ENCODE data around the gene GALNT17.

Gene GALNT17

DNA sequence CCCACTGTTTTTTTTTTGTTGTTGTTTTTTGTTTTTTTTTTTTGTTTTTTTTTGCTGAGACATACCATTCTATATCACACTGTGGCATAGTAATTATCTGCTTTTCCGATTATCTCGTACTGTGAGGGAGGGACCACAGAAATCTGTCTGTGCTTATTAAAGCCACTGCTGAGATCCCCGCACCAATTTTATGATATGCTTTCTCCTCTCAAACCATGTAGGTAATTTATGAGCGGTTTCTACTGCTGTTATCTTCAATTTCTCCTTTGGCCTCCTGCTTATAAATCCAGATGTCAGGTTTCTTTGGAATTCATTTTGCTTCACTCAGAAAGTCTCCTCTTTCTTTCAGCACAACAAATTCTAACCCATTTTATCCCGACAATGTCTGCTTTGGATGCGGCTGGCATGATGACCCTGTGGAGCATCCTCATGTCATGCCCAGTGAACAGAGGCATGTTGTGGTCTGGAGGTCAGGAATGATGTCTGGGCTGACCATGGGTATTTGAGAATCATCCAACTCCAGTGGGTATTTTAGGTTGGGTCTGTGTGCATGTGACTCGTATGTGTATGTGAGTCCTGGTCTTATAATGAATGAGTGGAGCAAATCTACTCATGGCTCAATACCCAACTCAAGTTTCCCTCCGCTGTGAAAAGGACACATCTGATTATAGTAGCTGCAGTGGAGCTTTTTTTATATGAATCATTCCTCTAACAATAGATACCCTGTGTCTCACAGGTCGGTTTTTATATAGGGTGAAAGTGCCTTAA is 213.4 kb downstream of the GALNT17 start:
- H3K4me3 ChIP-seq (ENCODE audit: control insufficient read depth, low read depth, low read length), result no peak overlapping the region
- TF ChIP-seq, protein P1, sequence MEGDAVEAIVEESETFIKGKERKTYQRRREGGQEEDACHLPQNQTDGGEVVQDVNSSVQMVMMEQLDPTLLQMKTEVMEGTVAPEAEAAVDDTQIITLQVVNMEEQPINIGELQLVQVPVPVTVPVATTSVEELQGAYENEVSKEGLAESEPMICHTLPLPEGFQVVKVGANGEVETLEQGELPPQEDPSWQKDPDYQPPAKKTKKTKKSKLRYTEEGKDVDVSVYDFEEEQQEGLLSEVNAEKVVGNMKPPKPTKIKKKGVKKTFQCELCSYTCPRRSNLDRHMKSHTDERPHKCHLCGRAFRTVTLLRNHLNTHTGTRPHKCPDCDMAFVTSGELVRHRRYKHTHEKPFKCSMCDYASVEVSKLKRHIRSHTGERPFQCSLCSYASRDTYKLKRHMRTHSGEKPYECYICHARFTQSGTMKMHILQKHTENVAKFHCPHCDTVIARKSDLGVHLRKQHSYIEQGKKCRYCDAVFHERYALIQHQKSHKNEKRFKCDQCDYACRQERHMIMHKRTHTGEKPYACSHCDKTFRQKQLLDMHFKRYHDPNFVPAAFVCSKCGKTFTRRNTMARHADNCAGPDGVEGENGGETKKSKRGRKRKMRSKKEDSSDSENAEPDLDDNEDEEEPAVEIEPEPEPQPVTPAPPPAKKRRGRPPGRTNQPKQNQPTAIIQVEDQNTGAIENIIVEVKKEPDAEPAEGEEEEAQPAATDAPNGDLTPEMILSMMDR (IDR thresholded peaks at IDR 0.05; ENCODE audit: control insufficient read depth, insufficient read depth, low read depth, low read length, missing control alignments), result no peak
- DNase-seq (ENCODE audit: low read depth), result no peak

DNA sequence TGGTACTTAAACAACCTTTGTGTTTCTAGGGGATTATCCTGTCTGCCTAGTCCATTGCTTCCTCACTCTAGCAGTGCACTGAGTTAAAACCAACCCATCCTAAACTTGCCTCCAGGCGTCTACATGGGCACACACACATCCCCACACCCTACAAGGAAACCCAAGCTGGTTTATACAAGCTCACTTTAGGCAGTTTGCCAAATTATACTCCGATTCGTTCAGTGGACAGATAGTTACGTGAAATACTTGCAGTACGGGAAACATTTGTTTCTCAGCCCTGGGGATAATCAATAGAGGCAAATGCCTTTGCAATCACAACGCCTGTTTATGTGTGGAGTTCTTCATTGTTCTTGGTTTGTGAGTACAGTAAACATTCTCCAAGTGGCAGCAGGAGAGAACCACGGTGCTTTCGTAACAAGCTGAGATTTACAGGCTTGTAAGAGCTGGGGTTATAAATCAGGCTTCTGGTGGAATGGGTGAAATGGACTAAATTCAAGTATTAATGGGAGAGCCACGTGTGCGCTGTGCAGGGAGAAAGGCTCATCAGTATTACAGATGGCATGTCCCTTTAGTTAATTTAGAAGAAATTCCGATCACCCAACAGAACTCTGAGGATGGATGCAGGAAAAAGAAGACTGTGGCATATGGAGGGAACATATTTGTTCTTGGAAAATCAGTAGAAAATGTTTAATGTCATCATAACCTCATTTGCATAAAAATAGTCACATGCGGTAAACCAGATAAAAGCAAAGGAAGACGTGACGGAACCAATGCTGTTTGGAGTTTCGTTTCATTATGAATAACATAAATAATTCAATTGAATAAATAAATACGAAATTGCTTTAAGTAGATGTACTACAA is 217.1 kb downstream of the GALNT17 start:
- TF ChIP-seq, protein P1 (IDR thresholded peaks at IDR 0.05; ENCODE audit: control insufficient read depth, insufficient read depth, low read depth, low read length, missing control alignments), result no peak
- no peak for DNase-seq (ENCODE audit: low read depth)

DNA sequence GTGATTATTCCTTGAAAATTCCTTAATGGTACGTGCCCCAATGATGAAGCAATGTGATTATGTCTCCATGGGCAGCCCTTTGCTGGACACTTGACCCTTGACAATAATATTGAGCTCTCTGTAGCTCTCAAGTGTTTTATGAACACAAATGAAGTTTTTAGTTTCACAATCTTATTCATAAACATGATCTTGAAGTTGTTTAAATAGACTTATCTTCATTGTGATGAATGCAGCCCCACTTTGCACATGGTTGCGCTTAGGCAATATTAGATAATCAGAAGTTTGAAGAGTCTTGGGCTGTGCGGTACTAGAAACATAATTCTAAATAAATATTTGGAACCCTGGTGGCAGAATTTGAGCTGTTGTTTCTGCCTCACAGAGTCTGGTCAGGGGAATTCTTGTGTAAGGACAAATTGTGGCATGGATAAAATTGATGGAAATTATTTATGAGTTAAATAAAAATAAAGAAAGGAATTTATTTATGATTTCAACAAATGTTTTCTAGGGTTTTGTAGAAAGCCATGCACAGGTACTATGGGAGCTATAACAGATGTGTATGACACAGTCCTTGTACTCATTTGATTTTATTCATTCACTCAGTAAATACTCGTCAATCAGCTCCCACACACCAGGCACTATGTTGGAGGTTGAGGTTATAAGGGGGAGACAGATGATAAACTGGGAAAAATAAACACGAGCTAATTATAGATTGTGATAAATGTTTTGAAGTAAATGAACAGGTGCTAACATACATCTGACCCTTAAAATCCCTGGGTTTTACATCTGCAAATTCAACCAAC is 217.9 kb downstream of the GALNT17 start:
- TF ChIP-seq, protein P1 (IDR thresholded peaks at IDR 0.05; ENCODE audit: control insufficient read depth, insufficient read depth, low read depth, low read length, missing control alignments), result no peak
- no peak for DNase-seq (ENCODE audit: low read depth)
- no peak overlapping the region for H3K4me3 ChIP-seq (ENCODE audit: control insufficient read depth, low read depth, low read length)

More for the DNA sequence above, 217.1 kb downstream of the GALNT17 start:
- no peak overlapping the region for H3K4me3 ChIP-seq (ENCODE audit: control insufficient read depth, low read depth, low read length)

DNA sequence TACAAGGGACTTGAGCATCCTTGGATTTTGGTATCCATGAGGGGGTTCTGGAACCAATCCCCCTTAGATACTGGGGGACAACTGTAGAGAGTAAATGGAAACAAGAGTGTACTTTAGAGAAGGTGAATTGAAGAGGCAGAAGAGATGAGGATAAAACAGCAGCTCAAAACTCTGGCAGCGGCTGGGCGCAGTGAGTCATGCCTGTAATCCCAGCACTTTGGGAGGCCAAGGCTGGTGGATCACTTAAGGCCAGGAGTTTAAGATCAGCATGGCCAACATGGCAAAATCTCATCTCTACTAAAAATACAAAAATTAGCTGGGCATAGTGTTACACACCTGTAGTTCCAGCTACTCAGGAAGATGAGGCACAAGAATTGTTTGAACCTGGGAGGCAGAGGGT is 218.7 kb downstream of the GALNT17 start:
- H3K4me3 ChIP-seq (ENCODE audit: control insufficient read depth, low read depth, low read length), result no peak overlapping the region
- no peak for DNase-seq (ENCODE audit: low read depth)
- TF ChIP-seq, protein P1 (IDR thresholded peaks at IDR 0.05; ENCODE audit: control insufficient read depth, insufficient read depth, low read depth, low read length, missing control alignments), result no peak

DNA sequence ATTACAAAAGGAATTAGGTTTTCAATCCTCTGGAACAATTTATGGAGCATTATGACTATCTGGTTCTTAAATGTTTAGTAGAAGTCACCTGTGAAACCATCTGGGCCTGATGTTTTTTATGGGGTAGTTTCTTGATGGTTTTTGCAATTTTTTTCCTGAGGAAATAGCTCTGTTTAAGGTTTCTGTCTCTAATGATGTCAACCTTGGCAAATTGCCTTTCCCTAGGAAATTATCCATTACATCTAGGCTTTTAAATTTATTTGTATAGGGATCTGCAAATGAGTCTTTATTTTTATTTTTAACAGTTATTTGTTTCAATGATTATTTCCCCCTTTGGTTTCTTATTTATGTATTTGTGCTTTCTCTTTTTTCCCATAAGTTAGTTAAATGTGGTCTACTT is 222.8 kb downstream of the GALNT17 start:
- no peak overlapping the region for H3K4me3 ChIP-seq (ENCODE audit: control insufficient read depth, low read depth, low read length)
- TF ChIP-seq, protein P1 (IDR thresholded peaks at IDR 0.05; ENCODE audit: control insufficient read depth, insufficient read depth, low read depth, low read length, missing control alignments), result no peak
- no peak for DNase-seq (ENCODE audit: low read depth)

DNA sequence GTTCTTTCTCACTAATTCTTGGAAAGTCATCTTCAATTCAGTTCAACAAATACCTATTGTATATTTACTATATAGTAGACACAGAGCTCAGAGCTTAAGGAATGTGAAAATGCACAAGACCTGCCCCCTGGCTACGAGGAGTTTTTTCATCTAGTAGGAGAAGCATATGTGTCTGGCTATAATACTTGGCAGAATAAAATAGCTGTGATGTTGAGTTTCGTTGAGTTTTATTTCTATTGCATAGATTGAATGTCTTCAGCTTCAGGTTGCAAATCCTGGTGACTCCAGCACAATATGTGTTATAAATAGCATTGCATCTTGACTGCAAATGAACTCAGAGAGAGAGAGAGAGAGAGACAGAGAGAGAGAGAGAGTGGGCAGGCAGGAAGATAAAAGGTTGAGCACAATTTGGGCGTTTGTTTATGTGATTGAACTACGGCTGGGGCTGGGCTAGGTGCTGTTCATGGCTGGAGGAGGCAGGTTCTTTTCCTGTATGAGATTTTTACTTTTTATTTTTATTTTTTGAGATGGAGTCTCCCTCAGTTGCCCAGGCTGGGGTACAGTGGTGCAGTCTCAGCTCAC is 229.6 kb downstream of the GALNT17 start:
- TF ChIP-seq, protein P1 (IDR thresholded peaks at IDR 0.05; ENCODE audit: control insufficient read depth, insufficient read depth, low read depth, low read length, missing control alignments), result no peak
- H3K4me3 ChIP-seq (ENCODE audit: control insufficient read depth, low read depth, low read length), result no peak overlapping the region
- no peak for DNase-seq (ENCODE audit: low read depth)
